GM21717 (cell line): Measurements from ENCODE around the gene PRKD2.

Experiments
- ATAC-seq: cut with Tn5 transposase; IDR thresholded peaks from one replicate; pipeline ENCODE4 v1.9.1; 2021; ENCODE audit warnings: mild to moderate bottlenecking, moderate library complexity; ENCODE audit not compliant: unreplicated experiment

The PRKD2 gene

GRCh38 chr19:46725036-46725820 is 8.3 kb upstream of the PRKD2 start:
- ATAC-seq: no peak

- no peak for ATAC-seq
Observed at GRCh38 chr19:46724468-46724867, 7.6 kb upstream of the PRKD2 start.

GRCh38 chr19:46723471-46723870 is 6.6 kb upstream of the PRKD2 start:
- ATAC-seq: no peak

GRCh38 chr19:46723023-46723461 is 6.1 kb upstream of the PRKD2 start:
- no peak for ATAC-seq

GRCh38 chr19:46722421-46723022 is 5.6 kb upstream of the PRKD2 start:
- no peak for ATAC-seq

GRCh38 chr19:46722004-46722380 is 5.1 kb upstream of the PRKD2 start:
- no peak for ATAC-seq

- no peak for ATAC-seq
Observed at GRCh38 chr19:46721269-46722003, 4.5 kb upstream of the PRKD2 start.

- no peak for ATAC-seq
Observed at GRCh38 chr19:46720503-46721239, 3.8 kb upstream of the PRKD2 start.

- ATAC-seq: no peak
Observed at GRCh38 chr19:46719629-46720502, 3.0 kb upstream of the PRKD2 start.

GRCh38 chr19:46718934-46719622 is 2.2 kb upstream of the PRKD2 start:
- ATAC-seq: no peak

- ATAC-seq: no peak
Observed at GRCh38 chr19:46718157-46718933, 1.4 kb upstream of the PRKD2 start.

GRCh38 chr19:46717716-46718143 is 816 bp upstream of the PRKD2 start:
- no peak for ATAC-seq

- no peak for ATAC-seq
Observed at GRCh38 chr19:46716672-46717033, 261 bp downstream of the PRKD2 start.

- ATAC-seq: no peak
Observed at GRCh38 chr19:46715975-46716671, 791 bp downstream of the PRKD2 start.

GRCh38 chr19:46715620-46715974 is 1.3 kb downstream of the PRKD2 start:
- ATAC-seq: no peak

- ATAC-seq: no peak
Observed at GRCh38 chr19:46714444-46715106, 2.3 kb downstream of the PRKD2 start.

GRCh38 chr19:46713781-46714443 is 3.0 kb downstream of the PRKD2 start:
- ATAC-seq: no peak
